Tibial nerve (tissue), 4 donors: Measurements from ENCODE around the gene THRAP3.

ENCODE experiments used
- EP300 ChIP-seq, 2 donors: sonication (generic); formaldehyde crosslinking; IDR thresholded peaks; one replicate each; pipeline ENCODE4 v1.6.1; 2017; ENCODE audit warnings: antibody characterized with exemption in 2 of 2, mild to moderate bottlenecking in 1 of 2
- POLR2A ChIP-seq, 2 donors: fragments of 450-650 bp; IDR thresholded peaks; one replicate each; pipeline ENCODE4 v1.6.1; 2017; ENCODE audit warnings: antibody characterized with exemption in 2 of 2, mild to moderate bottlenecking in 2 of 2, moderate library complexity in 2 of 2
- TF ChIP-seq, protein P1 (sequence below), 5 experiments: fragments of 200-600 bp in 3 of 5; fragments of 450-650 bp in 2 of 5; sonication (generic) in 3 of 5; IDR thresholded peaks; one replicate each; pipeline ENCODE4 v1.5.1; 2016 to 2019; ENCODE audit warnings: antibody characterized with exemption in 5 of 5, mild to moderate bottlenecking in 3 of 5, moderate library complexity in 2 of 5

DNA sequence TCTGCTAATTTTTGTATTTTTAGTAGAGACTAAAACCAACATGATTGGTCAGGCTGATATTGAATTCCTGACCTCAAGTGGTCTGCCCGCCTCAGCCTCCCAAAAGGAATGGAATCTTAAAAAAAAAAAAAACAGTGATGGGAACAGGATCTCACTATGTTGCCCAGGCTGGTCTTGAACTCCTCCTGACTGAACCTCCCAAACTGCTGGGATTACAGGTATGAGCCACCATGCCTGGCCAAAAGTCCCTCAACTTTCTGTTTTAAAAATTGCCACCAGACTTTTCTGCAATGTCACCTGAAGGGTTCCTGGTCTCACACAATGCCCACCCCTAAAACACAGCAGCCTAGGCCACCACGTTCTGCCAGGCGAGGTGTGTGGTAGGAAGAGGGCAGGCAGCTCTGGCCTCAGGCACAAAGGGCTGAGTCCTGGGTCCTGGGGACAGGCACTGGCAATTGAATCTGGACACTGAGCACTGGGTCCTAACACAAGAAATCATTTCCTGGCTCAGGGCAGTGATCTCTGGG, 21.2 kb upstream of the THRAP3 start:
- TF ChIP-seq, protein P1, sequence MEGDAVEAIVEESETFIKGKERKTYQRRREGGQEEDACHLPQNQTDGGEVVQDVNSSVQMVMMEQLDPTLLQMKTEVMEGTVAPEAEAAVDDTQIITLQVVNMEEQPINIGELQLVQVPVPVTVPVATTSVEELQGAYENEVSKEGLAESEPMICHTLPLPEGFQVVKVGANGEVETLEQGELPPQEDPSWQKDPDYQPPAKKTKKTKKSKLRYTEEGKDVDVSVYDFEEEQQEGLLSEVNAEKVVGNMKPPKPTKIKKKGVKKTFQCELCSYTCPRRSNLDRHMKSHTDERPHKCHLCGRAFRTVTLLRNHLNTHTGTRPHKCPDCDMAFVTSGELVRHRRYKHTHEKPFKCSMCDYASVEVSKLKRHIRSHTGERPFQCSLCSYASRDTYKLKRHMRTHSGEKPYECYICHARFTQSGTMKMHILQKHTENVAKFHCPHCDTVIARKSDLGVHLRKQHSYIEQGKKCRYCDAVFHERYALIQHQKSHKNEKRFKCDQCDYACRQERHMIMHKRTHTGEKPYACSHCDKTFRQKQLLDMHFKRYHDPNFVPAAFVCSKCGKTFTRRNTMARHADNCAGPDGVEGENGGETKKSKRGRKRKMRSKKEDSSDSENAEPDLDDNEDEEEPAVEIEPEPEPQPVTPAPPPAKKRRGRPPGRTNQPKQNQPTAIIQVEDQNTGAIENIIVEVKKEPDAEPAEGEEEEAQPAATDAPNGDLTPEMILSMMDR (IDR thresholded peaks at IDR 0.05) = no peak
- TF ChIP-seq POLR2A (IDR thresholded peaks at IDR 0.05) (no peak), EP300 (IDR thresholded peaks at IDR 0.05) (no peak)
